Neural progenitor cell (in vitro differentiated cells): ENCODE data around the gene DNAH14. TPM values are rescaled to one million over a fixed set of nuclear protein-coding genes. Genes with fewer than 3 reads are reported as not detected.

Experiments used
- DNase-seq: peaks from one replicate; pipeline ENCODE4 v3.0.0-alpha.2; 2016; ENCODE audit warnings: low spot score
- H2AFZ ChIP-seq: fragments of 200-600 bp; sonication (generic); replicated peaks from 2 replicates; pipeline ENCODE4 v1.6.1; 2016; ENCODE audit warnings: antibody characterized with exemption
- H3F3A ChIP-seq: fragments of 200-600 bp; sonication (generic); 2 replicates; pipeline ENCODE4 v1.6.1; 2016; ENCODE audit warnings: antibody characterized with exemption, low read depth
- H3K27ac ChIP-seq: fragments of 200-600 bp; sonication (generic); 2 replicates; pipeline ENCODE4 v1.5.1; 2016; ENCODE audit warnings: mild to moderate bottlenecking
- H3K27me3 ChIP-seq: fragments of 200-600 bp; sonication (generic); 2 replicates; pipeline ENCODE4 v1.6.1; 2016; ENCODE audit warnings: mild to moderate bottlenecking, moderate library complexity
- H3K36me3 ChIP-seq: fragments of 200-600 bp; sonication (generic); 2 replicates; pipeline ENCODE4 v1.5.1; 2016
- H3K4me1 ChIP-seq: fragments of 200-600 bp; sonication (generic); 2 replicates; pipeline ENCODE4 v1.6.1; 2016; ENCODE audit warnings: mixed run types
- H3K4me2 ChIP-seq: fragments of 200-600 bp; sonication (generic); 2 replicates; pipeline ENCODE4 v1.6.1; 2016
- H3K4me3 ChIP-seq: fragments of 200-600 bp; sonication (generic); 2 replicates; pipeline ENCODE4 v1.5.1; 2016
- H3K79me2 ChIP-seq: fragments of 200-600 bp; sonication (generic); 2 replicates; pipeline ENCODE4 v1.6.1; 2016; ENCODE audit warnings: low read depth
- H3K9ac ChIP-seq: fragments of 200-600 bp; sonication (generic); 2 replicates; pipeline ENCODE4 v1.6.1; 2016
- H3K9me3 ChIP-seq: fragments of 200-600 bp; sonication (generic); 2 replicates; pipeline ENCODE4 v1.5.1; 2016; ENCODE audit warnings: low read depth
- H4K20me1 ChIP-seq: fragments of 200-600 bp; sonication (generic); 2 replicates; pipeline ENCODE4 v1.6.1; 2016; ENCODE audit warnings: low read depth
- H3K27ac Mint-ChIP-seq: 3 replicates; pipeline ENCODE4 v1.8.0; 2021; ENCODE audit warnings: mixed read lengths
- H3K27me3 Mint-ChIP-seq: 2 replicates; pipeline ENCODE4 v1.8.0; 2022; ENCODE audit warnings: low read depth, mild to moderate bottlenecking, inconsistent platforms, moderate library complexity, mixed read lengths; ENCODE audit not compliant: insufficient read depth
- H3K36me3 Mint-ChIP-seq: 3 replicates; pipeline ENCODE4 v1.8.0; 2021; ENCODE audit warnings: mixed read lengths
- H3K4me1 Mint-ChIP-seq: 3 replicates; pipeline ENCODE4 v1.8.0; 2021; ENCODE audit warnings: mixed read lengths
- H3K4me3 Mint-ChIP-seq: 3 replicates; pipeline ENCODE4 v1.8.0; 2021; ENCODE audit warnings: mild to moderate bottlenecking, moderate library complexity, mixed read lengths
- H3K9me3 Mint-ChIP-seq: 3 replicates; pipeline ENCODE4 v1.8.0; 2020; ENCODE audit warnings: mixed read lengths
- EZH2 ChIP-seq: fragments of 200-600 bp; sonication (generic); IDR thresholded peaks from 2 replicates; pipeline ENCODE4 v1.6.1; 2017; ENCODE audit warnings: antibody characterized with exemption, mild to moderate bottlenecking, moderate library complexity
- EZH2phosphoT487 ChIP-seq: fragments of 200-600 bp; sonication (generic); IDR thresholded peaks from 2 replicates; pipeline ENCODE4 v1.6.1; 2017; ENCODE audit warnings: antibody characterized with exemption
- total RNA-seq: library from RNA; depleted of rRNA; stranded (reverse); fragments of >200 nt; gene quantifications from 2 replicates; pipeline ENCODE4 v1.2.3, GENCODE V29; 2015; ENCODE audit warnings: low replicate concordance
- TF ChIP-seq, protein P1 (sequence below): fragments of 200-600 bp; sonication (generic); IDR thresholded peaks from 2 replicates; pipeline ENCODE4 v1.5.1; 2017; ENCODE audit warnings: antibody characterized with exemption, mild to moderate bottlenecking

Gene DNAH14
- total RNA-seq, 1 donor from 2014 or later = 118 TPM

DNA sequence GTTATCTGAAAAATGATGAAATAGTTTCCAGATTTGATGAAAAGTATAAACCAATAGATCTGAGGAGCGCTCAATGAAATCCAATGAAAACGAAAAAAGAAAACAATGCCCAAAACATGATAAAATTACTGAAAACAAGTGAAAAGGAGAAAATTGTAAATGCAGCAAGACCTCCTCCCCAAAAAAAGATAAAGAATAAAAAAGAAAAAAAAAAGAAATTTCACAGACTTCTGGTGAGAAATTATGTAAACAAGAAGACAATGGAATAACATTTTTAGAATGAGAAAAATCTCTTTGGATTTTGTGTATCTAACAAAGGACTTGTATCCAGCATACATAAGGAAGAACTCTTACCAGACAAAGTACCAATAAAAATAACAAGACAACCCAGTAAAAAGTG lies 134.2 kb downstream of the DNAH14 start:
- Histone ChIP-seq H3K27me3 (no peaks in the 10 kb centered on the region), H3K4me3 (no peak overlapping the region), H4K20me1 (no peaks in the 10 kb centered on the region), H2AFZ (no peak overlapping the region), H3F3A (no peaks in the 10 kb centered on the region), H3K36me3 (no peaks in the 10 kb centered on the region), H3K9me3 (no peaks in the 10 kb centered on the region), H3K79me2 (no peaks in the 10 kb centered on the region), H3K9ac (no peak overlapping the region), H3K4me1 (no peaks in the 10 kb centered on the region), H3K27ac (no peak overlapping the region), H3K4me2 (no peak overlapping the region)
- H3K4me3 Mint-ChIP-seq = no peak overlapping the region
- peaks cover 3% of the 10 kb centered on the region for H3K27me3 Mint-ChIP-seq
- peaks cover 12% of the 10 kb centered on the region for H3K36me3 Mint-ChIP-seq
- no peak overlapping the region for H3K27ac Mint-ChIP-seq
- H3K9me3 Mint-ChIP-seq = peaks cover 17% of the 10 kb centered on the region
- no peak for DNase-seq
- H3K4me1 Mint-ChIP-seq = no peaks in the 10 kb centered on the region
- no peak for TF ChIP-seq EZH2
- TF ChIP-seq, protein P1, sequence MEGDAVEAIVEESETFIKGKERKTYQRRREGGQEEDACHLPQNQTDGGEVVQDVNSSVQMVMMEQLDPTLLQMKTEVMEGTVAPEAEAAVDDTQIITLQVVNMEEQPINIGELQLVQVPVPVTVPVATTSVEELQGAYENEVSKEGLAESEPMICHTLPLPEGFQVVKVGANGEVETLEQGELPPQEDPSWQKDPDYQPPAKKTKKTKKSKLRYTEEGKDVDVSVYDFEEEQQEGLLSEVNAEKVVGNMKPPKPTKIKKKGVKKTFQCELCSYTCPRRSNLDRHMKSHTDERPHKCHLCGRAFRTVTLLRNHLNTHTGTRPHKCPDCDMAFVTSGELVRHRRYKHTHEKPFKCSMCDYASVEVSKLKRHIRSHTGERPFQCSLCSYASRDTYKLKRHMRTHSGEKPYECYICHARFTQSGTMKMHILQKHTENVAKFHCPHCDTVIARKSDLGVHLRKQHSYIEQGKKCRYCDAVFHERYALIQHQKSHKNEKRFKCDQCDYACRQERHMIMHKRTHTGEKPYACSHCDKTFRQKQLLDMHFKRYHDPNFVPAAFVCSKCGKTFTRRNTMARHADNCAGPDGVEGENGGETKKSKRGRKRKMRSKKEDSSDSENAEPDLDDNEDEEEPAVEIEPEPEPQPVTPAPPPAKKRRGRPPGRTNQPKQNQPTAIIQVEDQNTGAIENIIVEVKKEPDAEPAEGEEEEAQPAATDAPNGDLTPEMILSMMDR = no peak
- no peak for TF ChIP-seq EZH2phosphoT487

DNA sequence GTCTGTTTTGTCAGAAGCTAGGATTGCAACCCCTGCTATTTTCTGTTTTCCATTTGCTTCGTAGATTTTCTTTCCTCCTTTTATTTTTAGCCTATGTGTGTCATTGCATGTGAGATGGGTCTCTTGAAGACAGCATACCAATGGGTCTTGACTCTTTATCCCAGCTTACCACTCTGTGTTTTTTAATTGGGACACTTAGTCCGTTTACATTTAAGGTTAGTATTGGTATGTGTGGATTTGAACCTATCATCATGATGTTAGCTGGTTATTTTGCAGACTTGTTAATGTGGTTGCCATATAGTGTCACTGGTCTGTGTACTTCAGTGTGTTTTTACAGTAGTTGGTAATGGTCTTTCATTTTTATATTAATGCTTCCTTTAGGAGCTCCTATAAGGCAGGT lies 141.5 kb downstream of the DNAH14 start:
- H3K9ac ChIP-seq = no peak overlapping the region
- no peaks in the 10 kb centered on the region for H3K36me3 ChIP-seq
- no peaks in the 10 kb centered on the region for H4K20me1 ChIP-seq
- H2AFZ ChIP-seq = no peak overlapping the region
- H3K4me3 ChIP-seq = no peak overlapping the region
- H3K27ac ChIP-seq = no peak overlapping the region
- DNase-seq = no peak
- H3K27me3 ChIP-seq = no peaks in the 10 kb centered on the region
- H3F3A ChIP-seq = no peaks in the 10 kb centered on the region
- H3K79me2 ChIP-seq = no peaks in the 10 kb centered on the region
- H3K36me3 Mint-ChIP-seq = peaks cover 13% of the 10 kb centered on the region
- no peaks in the 10 kb centered on the region for H3K27me3 Mint-ChIP-seq
- no peak overlapping the region for H3K4me3 Mint-ChIP-seq
- H3K4me2 ChIP-seq = no peak overlapping the region
- no peak overlapping the region for H3K27ac Mint-ChIP-seq
- peaks cover 21% of the 10 kb centered on the region for H3K9me3 Mint-ChIP-seq
- H3K4me1 ChIP-seq = no peaks in the 10 kb centered on the region
- no peak for TF ChIP-seq EZH2
- TF ChIP-seq, protein P1 = no peak
- no peak for TF ChIP-seq EZH2phosphoT487
- H3K4me1 Mint-ChIP-seq = no peaks in the 10 kb centered on the region
- H3K9me3 ChIP-seq = no peaks in the 10 kb centered on the region

DNA sequence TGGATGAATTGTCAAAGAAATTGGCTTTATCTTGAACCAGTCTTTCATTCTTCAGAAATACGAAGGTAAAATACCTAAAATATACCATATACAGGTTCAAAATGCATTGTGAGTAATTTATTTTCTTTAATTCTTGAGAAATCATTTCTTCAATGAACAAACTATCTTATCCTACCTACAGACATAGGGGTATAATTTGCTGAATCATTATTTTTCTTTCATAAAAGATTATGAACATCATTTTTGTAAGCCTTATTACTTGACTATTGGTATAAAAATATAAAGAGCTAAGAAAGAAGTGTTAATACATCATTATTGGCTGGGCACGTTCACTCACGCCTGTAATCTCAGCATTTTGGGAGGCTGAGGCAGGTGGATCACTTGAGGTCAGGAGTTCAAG lies 167.7 kb downstream of the DNAH14 start:
- H3K27ac ChIP-seq = no peak overlapping the region
- no peaks in the 10 kb centered on the region for H3K36me3 Mint-ChIP-seq
- no peaks in the 10 kb centered on the region for H3K4me1 ChIP-seq

More for the DNA sequence above, 167.7 kb downstream of the DNAH14 start:
- no peak overlapping the region for H3K4me3 ChIP-seq
- Mint-ChIP-seq H3K27ac (no peak overlapping the region), H3K4me3 (no peak overlapping the region), H3K27me3 (no peaks in the 10 kb centered on the region), H3K4me1 (no peaks in the 10 kb centered on the region), H3K9me3 (peaks cover 6% of the 10 kb centered on the region)
- no peaks in the 10 kb centered on the region for H3K79me2 ChIP-seq
- no peaks in the 10 kb centered on the region for H3K36me3 ChIP-seq
- H3K27me3 ChIP-seq = no peaks in the 10 kb centered on the region
- no peaks in the 10 kb centered on the region for H3K9me3 ChIP-seq
- no peak for TF ChIP-seq EZH2
- TF ChIP-seq, protein P1 = no peak
- TF ChIP-seq EZH2phosphoT487 = no peak
- H2AFZ ChIP-seq = no peak overlapping the region
- H3F3A ChIP-seq = no peaks in the 10 kb centered on the region
- no peaks in the 10 kb centered on the region for H4K20me1 ChIP-seq
- H3K4me2 ChIP-seq = no peak overlapping the region
- DNase-seq = no peak
- no peak overlapping the region for H3K9ac ChIP-seq
